ENCODE results near the gene CD24. TPM values are rescaled to one million over a fixed set of nuclear protein-coding genes. Genes with fewer than 3 reads are reported as not detected.

Gene CD24
- total and polyA plus RNA-seq, 2 of the 8 experiments (the other 6 are each of a cell fraction or from before 2014, with no cell fraction given), result 2,134 to 2,327 TPM

DNA sequence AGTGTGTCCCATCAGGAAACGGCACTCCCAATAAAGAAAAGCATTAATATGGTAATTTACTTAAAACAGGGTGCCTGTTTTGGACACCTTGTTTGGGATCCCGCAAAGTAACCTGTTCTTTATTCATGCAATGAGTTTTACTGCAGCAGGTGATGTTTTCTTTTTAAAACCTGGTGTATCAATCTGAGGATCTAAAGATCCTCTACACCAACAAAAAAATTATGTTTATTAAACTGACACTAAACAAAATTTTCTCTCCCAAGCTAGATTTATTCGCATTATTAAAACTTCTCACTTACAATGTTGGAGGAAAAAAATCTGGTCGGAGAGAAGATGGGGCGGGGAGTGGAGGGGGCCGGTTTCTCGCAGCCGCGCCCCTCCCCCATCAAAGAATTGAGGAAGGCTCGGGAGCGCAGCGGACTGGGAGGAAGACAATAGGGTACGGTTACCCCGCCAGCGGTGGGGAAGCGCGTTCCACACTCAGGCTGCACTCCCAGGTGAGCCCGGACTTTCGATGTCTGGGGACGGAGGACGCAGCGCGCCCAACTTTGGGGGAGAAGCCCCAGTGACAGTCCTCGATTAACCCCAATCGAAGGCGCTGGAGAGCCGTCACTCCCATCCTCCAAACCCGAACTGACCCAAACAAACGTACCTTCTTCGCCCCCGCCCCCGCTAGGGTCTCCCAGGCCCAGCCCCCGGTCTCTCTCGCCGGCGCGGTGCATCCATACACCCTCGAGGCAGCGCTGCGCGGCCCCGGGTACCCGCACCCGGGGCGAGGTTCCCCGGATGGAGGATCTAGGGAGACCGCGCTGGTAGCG, 1.3 kb downstream of the CD24 start (continued):
- no peak for TF ChIP-seq MAFK (IDR thresholded peaks at IDR 0.05; ENCODE audit: low read depth, low read length)
- TF ChIP-seq CEBPB (IDR thresholded peaks at IDR 0.05; ENCODE audit: low read depth, low read length), result no peak
- TF ChIP-seq CBX5 (IDR thresholded peaks at IDR 0.05; ENCODE audit: low read depth, low read length), result no peak
- TF ChIP-seq SP4 (IDR thresholded peaks at IDR 0.05; ENCODE audit: low read length), result no peak
- TF ChIP-seq CREB1 (IDR thresholded peaks at IDR 0.05), result no peak
- no peak for TF ChIP-seq EGR1 (IDR thresholded peaks at IDR 0.05; ENCODE audit: borderline replicate concordance, low read depth, low read length)
- TF ChIP-seq CTBP2 (IDR thresholded peaks at IDR 0.05; ENCODE audit: borderline replicate concordance, insufficient read depth, insufficient read length, low read length), result no peak
- no peak for TF ChIP-seq BRCA1 (IDR thresholded peaks at IDR 0.05; ENCODE audit: low read depth, low read length)
- no peak for TF ChIP-seq TCF12 (IDR thresholded peaks at IDR 0.05; ENCODE audit: low read depth, low read length)
- no peak for TF ChIP-seq NANOG (IDR thresholded peaks at IDR 0.05; ENCODE audit: insufficient read depth, low read depth, low read length, poor library complexity, severe bottlenecking)
- TF ChIP-seq ZNF274 (IDR thresholded peaks at IDR 0.05; ENCODE audit: borderline replicate concordance, extremely low read depth, low read length), result no peak
- peak; percentile 48 for TF ChIP-seq SIRT6 (IDR thresholded peaks at IDR 0.05; ENCODE audit: low read length)
- TF ChIP-seq KDM4A (IDR thresholded peaks at IDR 0.05; ENCODE audit: low read depth, low read length, severe bottlenecking), result no peak
- TF ChIP-seq TAF1 (IDR thresholded peaks at IDR 0.05; ENCODE audit: low read depth, low read length), result peak; percentile 54; the same call in 1 of the 2 replicates
- no peak for TF ChIP-seq SRF (IDR thresholded peaks at IDR 0.05; ENCODE audit: low read depth, low read length)
- TF ChIP-seq RAD21 (IDR thresholded peaks at IDR 0.05 in 1 of 2, conservative IDR thresholded peaks at IDR 0.05 in 1 of 2; ENCODE audit: low read depth in 2 of 2, low read length in 2 of 2), result peak in 1 of 2 experiments; percentile 0; a peak in 1 of 4 replicates
- no peak for TF ChIP-seq KDM1A (IDR thresholded peaks at IDR 0.05; ENCODE audit: borderline replicate concordance, low read length)
- TF ChIP-seq TAF7 (optimal IDR thresholded peaks at IDR 0.05; ENCODE audit: borderline replicate concordance, low read depth, low read length), result peak; percentile 51
- TF ChIP-seq TBP (IDR thresholded peaks at IDR 0.05; ENCODE audit: low read depth, low read length), result peak; percentile 23; the same call in 1 of the 2 replicates
- TF ChIP-seq YY1 (IDR thresholded peaks at IDR 0.05; ENCODE audit: low read depth, low read length), result no peak
- TF ChIP-seq BACH1 (IDR thresholded peaks at IDR 0.05; ENCODE audit: low read length), result no peak
- TF ChIP-seq POU5F1 (IDR thresholded peaks at IDR 0.05; ENCODE audit: low read depth, low read length), result no peak
- TF ChIP-seq SUZ12 (IDR thresholded peaks at IDR 0.05; ENCODE audit: low read length), result no peak
- TF ChIP-seq CBX8 (IDR thresholded peaks at IDR 0.05; ENCODE audit: borderline replicate concordance, low read depth, low read length), result no peak
- TF ChIP-seq SIN3A (conservative IDR thresholded peaks at IDR 0.05 in 1 of 2, IDR thresholded peaks at IDR 0.05 in 1 of 2; ENCODE audit: low read depth in 1 of 2, low read length in 2 of 2), result peak; percentile 43 to 64; a peak in 3 of 4 replicates

All from H1 (cell line).